ENCODE results near the gene ALPL.

The ALPL gene

DNA sequence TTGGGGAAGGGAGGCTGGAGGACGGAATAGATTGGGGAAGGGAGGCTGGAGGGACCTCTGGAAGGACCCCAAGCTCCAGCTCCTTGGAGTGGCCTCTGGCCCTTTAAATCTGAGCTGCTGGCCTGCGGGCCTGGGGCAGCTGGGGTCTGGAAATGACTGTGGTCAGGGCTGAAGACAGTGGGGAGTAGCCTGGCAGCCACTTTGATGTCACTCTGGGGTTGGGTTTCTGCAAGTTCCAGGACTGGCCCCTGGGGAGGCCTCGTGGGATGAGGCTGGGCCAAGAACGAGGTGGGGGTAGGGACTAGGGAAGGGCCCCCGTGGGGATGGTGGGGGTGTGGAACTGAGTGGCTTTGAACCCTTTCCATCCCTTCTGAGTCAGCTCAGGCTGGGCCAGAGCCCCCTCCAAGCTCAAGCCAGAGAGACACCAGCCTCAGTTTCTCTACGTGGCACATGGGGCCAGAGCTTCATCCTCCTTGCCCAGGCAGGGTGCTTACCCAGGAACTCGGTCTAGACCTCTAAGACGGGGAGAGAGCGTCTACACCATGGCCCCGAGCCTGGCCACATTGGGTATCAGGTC is 59.7 kb downstream of the ALPL start:
- H3K4me3 ChIP-seq (ENCODE audit: low read depth, low read length), result no peak overlapping the region
- TF ChIP-seq, protein P1, sequence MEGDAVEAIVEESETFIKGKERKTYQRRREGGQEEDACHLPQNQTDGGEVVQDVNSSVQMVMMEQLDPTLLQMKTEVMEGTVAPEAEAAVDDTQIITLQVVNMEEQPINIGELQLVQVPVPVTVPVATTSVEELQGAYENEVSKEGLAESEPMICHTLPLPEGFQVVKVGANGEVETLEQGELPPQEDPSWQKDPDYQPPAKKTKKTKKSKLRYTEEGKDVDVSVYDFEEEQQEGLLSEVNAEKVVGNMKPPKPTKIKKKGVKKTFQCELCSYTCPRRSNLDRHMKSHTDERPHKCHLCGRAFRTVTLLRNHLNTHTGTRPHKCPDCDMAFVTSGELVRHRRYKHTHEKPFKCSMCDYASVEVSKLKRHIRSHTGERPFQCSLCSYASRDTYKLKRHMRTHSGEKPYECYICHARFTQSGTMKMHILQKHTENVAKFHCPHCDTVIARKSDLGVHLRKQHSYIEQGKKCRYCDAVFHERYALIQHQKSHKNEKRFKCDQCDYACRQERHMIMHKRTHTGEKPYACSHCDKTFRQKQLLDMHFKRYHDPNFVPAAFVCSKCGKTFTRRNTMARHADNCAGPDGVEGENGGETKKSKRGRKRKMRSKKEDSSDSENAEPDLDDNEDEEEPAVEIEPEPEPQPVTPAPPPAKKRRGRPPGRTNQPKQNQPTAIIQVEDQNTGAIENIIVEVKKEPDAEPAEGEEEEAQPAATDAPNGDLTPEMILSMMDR (IDR thresholded peaks at IDR 0.05; ENCODE audit: borderline replicate concordance, insufficient read depth, low read depth, low read length), result no peak

DNA sequence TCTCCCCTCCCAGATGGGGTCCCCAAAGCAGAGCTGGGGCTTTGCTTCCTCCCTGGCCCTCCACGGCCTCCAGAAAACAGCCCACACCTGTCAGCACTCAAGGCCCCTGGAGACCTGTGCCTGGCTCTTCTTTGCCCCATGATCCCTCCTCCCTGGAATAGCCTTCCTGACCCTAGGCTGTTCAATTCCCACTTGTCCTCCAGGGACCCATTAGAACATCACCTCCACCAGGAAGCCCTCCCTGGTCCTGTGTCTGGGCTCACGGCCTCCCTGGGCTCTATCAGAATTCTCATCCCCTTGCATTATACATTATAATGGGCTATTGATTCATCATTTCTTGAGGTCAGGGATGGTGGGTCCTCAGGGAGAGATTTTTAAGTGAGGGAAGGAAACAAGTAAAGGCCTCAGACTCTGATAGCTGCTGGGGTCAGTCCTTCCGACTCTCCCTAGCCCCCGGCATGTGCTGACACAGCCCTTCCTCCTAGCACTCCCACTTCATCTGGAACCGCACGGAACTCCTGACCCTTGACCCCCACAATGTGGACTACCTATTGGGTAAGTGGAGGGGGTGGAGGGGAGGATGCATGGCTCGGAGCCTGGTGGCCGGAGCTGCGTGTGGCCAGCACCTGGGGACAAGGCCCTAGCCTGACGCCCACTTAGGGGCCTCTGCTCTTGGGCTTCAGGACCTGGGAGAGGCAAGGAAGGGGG is 60.8 kb downstream of the ALPL start:
- TF ChIP-seq, protein P1 (IDR thresholded peaks at IDR 0.05; ENCODE audit: borderline replicate concordance, insufficient read depth, low read depth, low read length), result no peak
- no peak overlapping the region for H3K4me3 ChIP-seq (ENCODE audit: low read depth, low read length)

DNA sequence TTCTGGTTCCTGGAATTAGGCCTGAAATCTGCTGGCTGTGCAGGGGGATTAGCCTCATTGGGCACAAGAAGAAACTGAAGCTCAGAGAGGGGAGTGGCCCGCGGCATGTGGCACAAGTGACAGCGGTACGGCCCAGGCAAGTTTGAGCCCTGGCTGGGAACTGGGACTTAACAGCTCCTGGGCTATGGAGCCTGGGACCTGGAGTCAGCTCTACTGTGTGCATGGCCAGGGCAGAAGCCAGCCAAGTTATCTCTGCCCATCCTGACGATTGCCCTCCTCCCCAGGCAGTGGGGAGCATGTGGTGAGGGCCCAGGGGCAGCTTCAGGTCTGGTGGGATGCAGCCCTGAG is 61.3 kb downstream of the ALPL start:
- H3K4me3 ChIP-seq (ENCODE audit: low read depth, low read length), result no peak overlapping the region
- TF ChIP-seq, protein P1 (IDR thresholded peaks at IDR 0.05; ENCODE audit: borderline replicate concordance, insufficient read depth, low read depth, low read length), result no peak

DNA sequence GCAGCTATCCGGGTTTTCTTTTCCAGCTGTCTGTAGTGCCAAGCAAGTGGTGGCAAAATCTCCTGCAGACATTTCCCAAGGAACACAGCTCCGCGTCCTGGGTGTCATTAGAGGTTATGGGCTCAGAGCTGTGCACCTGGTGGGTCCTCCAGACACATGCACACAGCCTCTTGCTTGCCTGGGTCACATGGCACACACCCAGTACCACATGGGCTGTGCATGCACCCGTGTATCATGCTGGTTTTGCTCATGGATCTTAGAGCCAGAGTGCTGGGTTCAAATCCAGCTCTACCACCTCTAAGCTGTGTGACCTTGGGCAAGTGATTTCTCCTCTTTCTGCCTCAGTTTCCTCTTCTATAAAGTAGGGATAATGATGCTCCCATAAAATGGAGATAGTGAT is 61.7 kb downstream of the ALPL start:
- TF ChIP-seq, protein P1 (IDR thresholded peaks at IDR 0.05; ENCODE audit: borderline replicate concordance, insufficient read depth, low read depth, low read length), result no peak
- H3K4me3 ChIP-seq (ENCODE audit: low read depth, low read length), result no peak overlapping the region

DNA sequence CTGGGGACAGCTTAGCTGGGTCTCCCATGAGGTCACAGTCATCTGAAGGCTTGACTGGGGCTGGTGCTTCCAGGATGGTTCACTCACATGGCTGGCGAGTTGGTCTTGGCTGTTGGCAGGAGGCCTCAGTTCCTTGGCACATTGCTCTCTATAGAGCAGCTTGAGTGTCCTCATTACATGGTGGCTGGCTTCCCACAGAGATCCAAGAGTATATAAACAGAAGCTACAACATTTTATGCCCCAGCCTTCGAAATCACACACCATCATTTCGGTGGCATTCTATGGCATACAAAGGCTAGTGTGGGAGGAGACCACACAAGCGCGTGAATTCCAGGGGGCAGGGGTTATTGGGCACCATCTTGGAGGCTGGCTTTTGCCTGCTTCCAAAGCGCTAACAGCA is 63.0 kb downstream of the ALPL start:
- no peak overlapping the region for H3K4me3 ChIP-seq (ENCODE audit: low read depth, low read length)
- TF ChIP-seq, protein P1 (IDR thresholded peaks at IDR 0.05; ENCODE audit: borderline replicate concordance, insufficient read depth, low read depth, low read length), result no peak

DNA sequence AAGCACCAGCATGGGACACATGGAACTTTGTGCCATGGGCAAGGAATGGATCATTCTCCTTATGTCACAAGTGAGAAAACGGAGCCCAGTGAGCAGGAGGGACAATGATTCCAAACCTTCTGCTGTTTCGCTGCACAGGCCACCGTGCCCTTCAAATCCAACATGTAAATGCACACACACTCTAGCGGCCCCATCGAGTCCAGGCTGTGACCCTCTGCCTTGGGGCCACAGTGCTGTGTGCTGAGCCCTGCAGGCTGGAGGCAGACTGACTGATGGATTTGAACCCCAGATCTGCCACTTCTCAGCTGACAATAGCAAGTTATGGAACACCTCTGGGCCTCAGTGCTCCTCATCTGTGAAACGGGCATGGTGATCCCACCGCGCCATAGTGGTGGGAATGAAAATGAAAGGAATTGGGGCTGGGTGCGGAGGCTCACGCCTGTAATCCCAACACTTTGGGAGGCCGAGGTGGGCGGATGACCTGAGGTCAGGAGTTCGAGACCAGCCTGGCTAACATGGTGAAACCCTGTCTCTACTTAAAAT is 63.6 kb downstream of the ALPL start:
- TF ChIP-seq, protein P1 (IDR thresholded peaks at IDR 0.05; ENCODE audit: borderline replicate concordance, insufficient read depth, low read depth, low read length), result no peak

DNA sequence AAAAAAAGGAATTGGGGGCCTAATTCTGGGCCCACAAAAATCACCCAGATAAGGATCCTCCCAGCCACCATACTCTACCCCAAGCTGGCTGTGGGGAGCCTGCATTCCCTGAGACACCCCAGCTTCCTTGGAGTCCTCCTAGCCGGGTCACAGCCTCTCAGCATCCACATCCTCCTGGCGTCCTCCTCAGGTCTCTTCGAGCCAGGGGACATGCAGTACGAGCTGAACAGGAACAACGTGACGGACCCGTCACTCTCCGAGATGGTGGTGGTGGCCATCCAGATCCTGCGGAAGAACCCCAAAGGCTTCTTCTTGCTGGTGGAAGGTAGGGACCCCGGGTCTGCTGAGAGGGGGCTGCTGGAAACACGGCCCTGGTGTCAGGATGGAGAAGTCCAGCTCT is 64.3 kb downstream of the ALPL start:
- no peak overlapping the region for H3K4me3 ChIP-seq (ENCODE audit: low read depth, low read length)
- TF ChIP-seq, protein P1 (IDR thresholded peaks at IDR 0.05; ENCODE audit: borderline replicate concordance, insufficient read depth, low read depth, low read length), result no peak

More for the DNA sequence above, 63.6 kb downstream of the ALPL start:
- H3K4me3 ChIP-seq (ENCODE audit: low read depth, low read length), result no peak overlapping the region
